ENCODE data around the gene TRIOBP. TPM values are rescaled to one million over a fixed set of nuclear protein-coding genes. Genes with fewer than 3 reads are reported as not detected.

The TRIOBP gene
- total and polyA plus RNA-seq, 2 donors (not counting 3 experiments of a cell fraction or from before 2014, with no cell fraction given) = 60.6 to 104 TPM

DNA sequence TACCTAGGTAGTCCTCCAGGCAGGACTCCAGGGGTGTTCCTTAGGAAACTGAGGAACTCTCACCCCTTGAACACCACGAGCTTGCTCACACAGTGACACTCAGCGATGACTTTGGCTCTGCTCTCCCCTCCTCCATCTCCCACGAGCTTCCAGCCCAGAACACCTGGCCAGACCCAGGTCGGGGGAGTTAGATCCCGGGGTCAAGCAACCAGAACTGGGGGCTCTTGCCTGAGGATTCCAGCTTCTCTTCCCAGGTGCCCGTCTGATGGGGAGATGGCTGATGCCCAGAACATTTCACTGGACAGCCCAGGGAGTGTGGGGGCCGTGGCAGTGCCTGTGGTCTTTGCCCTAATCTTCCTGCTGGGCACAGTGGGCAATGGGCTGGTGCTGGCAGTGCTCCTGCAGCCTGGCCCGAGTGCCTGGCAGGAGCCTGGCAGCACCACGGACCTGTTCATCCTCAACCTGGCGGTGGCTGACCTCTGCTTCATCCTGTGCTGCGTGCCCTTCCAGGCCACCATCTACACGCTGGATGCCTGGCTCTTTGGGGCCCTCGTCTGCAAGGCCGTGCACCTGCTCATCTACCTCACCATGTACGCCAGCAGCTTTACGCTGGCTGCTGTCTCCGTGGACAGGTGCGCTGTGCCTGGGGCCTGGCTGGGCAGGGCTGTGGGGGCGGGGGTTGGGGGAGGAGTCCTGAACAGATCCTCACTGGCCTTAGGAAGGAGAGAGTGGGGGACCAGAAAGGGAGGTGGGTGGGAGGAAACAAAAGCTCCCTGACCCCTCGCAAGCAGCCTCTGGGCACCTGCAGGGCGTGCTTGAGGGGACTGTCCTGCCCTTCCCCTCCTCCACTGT is 126.5 kb downstream of the TRIOBP start, which contains the start of gene GALR3:
Gene GALR3, plus strand, starts transcription at position 249 of the 852 bp plus-strand sequence. Its CDS starts 25 bp downstream, at position 274.
- FAIRE-seq (no peak), DNase-seq (ENCODE audit: low read depth, low spot score) (no peak)
- H3K9me1 ChIP-seq (replicated peaks; ENCODE audit: control insufficient read depth, extremely low read depth, insufficient read depth, low read length) = no peaks in the 10 kb centered on the region
- POLR2A ChIA-PET = no interaction called here
- H2AFZ ChIP-seq (ENCODE audit: low read depth, low read length) = no peak within 1 kb of the TSS
- dilution Hi-C loops (cut with MboI; ENCODE audit: extremely low pct_ligation_motif_present, low sequenced_read_pairs) (no loop called here), intact Hi-C loops (cut with micrococcal nuclease) (no loop called here)
- no peaks in the 10 kb centered on the region for H3K79me2 ChIP-seq (ENCODE audit: control insufficient read depth, insufficient read depth, low read length)
- CTCF ChIA-PET = interaction anchor here (1.3 to 2.5 kb wide), 4 partner anchors 15 to 141 kb away, joined by 3 to 21 read pairs (median 5); partner anchors contain the start of gene GCAT
- H3K36me3 ChIP-seq (ENCODE audit: control insufficient read depth in 2 of 2, extremely low read depth in 1 of 2, insufficient read depth in 2 of 2, low read length in 2 of 2) = no peaks in the 10 kb centered on the region
- no peaks in the 10 kb centered on the region for H4K20me1 ChIP-seq (replicated peaks; ENCODE audit: control insufficient read depth, extremely low read depth, insufficient read depth, low read length)
- H3K4me2 ChIP-seq (ENCODE audit: insufficient read depth, low read length) = no peak within 1 kb of the TSS
- no peaks in the 10 kb centered on the region for H3K9me3 ChIP-seq (replicated peaks; ENCODE audit: control insufficient read depth, insufficient read depth, low read length)
- no peak within 1 kb of the TSS for H3K4me3 ChIP-seq (replicated peaks in 1 of 3; ENCODE audit: insufficient read depth in 1 of 3, low read depth in 1 of 3, low read length in 3 of 3)
- H3K9ac ChIP-seq (replicated peaks; ENCODE audit: extremely low read depth, insufficient read depth, low read length) = no peak within 1 kb of the TSS
- no peak for TF ChIP-seq MYC (IDR thresholded peaks at IDR 0.05; ENCODE audit: low read depth, low read length)
- TF ChIP-seq POLR2A (IDR thresholded peaks at IDR 0.05; ENCODE audit: low read depth, low read length) = no peak
- H3K27me3 ChIP-seq (ENCODE audit: control insufficient read depth in 2 of 2, insufficient read depth in 2 of 2, low read length in 2 of 2) = peaks cover 2 to 3% of the 10 kb centered on the region in 2 experiments
- peaks cover 6% of the 10 kb centered on the region for H3K4me1 ChIP-seq (ENCODE audit: control insufficient read depth, extremely low read depth, insufficient read depth, low read length)
- no peak within 1 kb of the TSS for H3K27ac ChIP-seq (ENCODE audit: insufficient read depth, low read depth, low read length)
- no TSS peak for BruUV-seq (replicated peaks)

DNA sequence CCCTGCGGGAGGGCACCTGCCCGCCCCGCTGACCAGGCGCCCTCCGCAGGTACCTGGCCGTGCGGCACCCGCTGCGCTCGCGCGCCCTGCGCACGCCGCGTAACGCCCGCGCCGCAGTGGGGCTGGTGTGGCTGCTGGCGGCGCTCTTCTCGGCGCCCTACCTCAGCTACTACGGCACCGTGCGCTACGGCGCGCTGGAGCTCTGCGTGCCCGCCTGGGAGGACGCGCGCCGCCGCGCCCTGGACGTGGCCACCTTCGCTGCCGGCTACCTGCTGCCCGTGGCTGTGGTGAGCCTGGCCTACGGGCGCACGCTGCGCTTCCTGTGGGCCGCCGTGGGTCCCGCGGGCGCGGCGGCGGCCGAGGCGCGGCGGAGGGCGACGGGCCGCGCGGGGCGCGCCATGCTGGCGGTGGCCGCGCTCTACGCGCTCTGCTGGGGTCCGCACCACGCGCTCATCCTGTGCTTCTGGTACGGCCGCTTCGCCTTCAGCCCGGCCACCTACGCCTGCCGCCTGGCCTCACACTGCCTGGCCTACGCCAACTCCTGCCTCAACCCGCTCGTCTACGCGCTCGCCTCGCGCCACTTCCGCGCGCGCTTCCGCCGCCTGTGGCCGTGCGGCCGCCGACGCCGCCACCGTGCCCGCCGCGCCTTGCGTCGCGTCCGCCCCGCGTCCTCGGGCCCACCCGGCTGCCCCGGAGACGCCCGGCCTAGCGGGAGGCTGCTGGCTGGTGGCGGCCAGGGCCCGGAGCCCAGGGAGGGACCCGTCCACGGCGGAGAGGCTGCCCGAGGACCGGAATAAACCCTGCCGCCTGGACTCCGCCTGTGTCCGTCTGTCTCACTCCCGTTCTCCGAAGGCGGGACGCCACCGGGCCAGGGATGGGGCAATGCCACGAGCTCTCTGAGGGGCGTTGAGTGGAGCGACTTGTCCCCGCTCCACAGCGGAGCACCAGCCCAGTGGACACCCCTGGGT is 128.1 kb downstream of the TRIOBP start:
- H3K9me1 ChIP-seq (replicated peaks; ENCODE audit: control insufficient read depth, extremely low read depth, insufficient read depth, low read length) = no peaks in the 10 kb centered on the region
- intact Hi-C loops (cut with micrococcal nuclease) (no loop called here), dilution Hi-C loops (cut with MboI; ENCODE audit: extremely low pct_ligation_motif_present, low sequenced_read_pairs) (no loop called here)
- H3K4me2 ChIP-seq (ENCODE audit: insufficient read depth, low read length) = peak overlapping the region; percentile 78
- CTCF ChIA-PET = interaction anchor here (0.6 to 3.1 kb wide), 6 partner anchors 7 to 140 kb away, joined by 3 to 24 read pairs (median 4); partner anchors contain the start of gene GCAT
- no peak overlapping the region for H3K9ac ChIP-seq (replicated peaks; ENCODE audit: extremely low read depth, insufficient read depth, low read length)
- H4K20me1 ChIP-seq (replicated peaks; ENCODE audit: control insufficient read depth, extremely low read depth, insufficient read depth, low read length) = no peaks in the 10 kb centered on the region
- FAIRE-seq (no peak), DNase-seq (ENCODE audit: low read depth, low spot score) (no peak)
- no peak overlapping the region for H3K27ac ChIP-seq (ENCODE audit: insufficient read depth, low read depth, low read length)
- peak overlapping the region; percentile 90 for H2AFZ ChIP-seq (ENCODE audit: low read depth, low read length)
- no peaks in the 10 kb centered on the region for H3K79me2 ChIP-seq (ENCODE audit: control insufficient read depth, insufficient read depth, low read length)
- H3K4me3 ChIP-seq (replicated peaks in 1 of 3; ENCODE audit: insufficient read depth in 1 of 3, low read depth in 1 of 3, low read length in 3 of 3) = peak overlapping the region in 2 of 3 experiments; percentile 27 to 44
- H3K27me3 ChIP-seq (ENCODE audit: control insufficient read depth in 2 of 2, insufficient read depth in 2 of 2, low read length in 2 of 2) = peaks cover 0 to 2% of the 10 kb centered on the region in 2 experiments
- TF ChIP-seq JUN (IDR thresholded peaks at IDR 0.05; ENCODE audit: borderline replicate concordance, insufficient read depth, insufficient read length, low read depth) = no peak
- peak; percentile 31 for TF ChIP-seq POLR2AphosphoS5 (IDR thresholded peaks at IDR 0.05; ENCODE audit: insufficient read depth, low read depth, low read length)
- TF ChIP-seq FOS (IDR thresholded peaks at IDR 0.05; ENCODE audit: borderline replicate concordance, insufficient read depth, low read length) = no peak
- peak; percentile 20 for TF ChIP-seq POLR2A (IDR thresholded peaks at IDR 0.05; ENCODE audit: low read depth, low read length)
- TF ChIP-seq, protein P1, sequence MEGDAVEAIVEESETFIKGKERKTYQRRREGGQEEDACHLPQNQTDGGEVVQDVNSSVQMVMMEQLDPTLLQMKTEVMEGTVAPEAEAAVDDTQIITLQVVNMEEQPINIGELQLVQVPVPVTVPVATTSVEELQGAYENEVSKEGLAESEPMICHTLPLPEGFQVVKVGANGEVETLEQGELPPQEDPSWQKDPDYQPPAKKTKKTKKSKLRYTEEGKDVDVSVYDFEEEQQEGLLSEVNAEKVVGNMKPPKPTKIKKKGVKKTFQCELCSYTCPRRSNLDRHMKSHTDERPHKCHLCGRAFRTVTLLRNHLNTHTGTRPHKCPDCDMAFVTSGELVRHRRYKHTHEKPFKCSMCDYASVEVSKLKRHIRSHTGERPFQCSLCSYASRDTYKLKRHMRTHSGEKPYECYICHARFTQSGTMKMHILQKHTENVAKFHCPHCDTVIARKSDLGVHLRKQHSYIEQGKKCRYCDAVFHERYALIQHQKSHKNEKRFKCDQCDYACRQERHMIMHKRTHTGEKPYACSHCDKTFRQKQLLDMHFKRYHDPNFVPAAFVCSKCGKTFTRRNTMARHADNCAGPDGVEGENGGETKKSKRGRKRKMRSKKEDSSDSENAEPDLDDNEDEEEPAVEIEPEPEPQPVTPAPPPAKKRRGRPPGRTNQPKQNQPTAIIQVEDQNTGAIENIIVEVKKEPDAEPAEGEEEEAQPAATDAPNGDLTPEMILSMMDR (IDR thresholded peaks at IDR 0.05; ENCODE audit: extremely low read depth in 1 of 2, insufficient read depth in 1 of 2, low read depth in 1 of 2, low read length in 2 of 2) = peak in 1 of 2 donors; percentile 16
- no peaks in the 10 kb centered on the region for H3K9me3 ChIP-seq (replicated peaks; ENCODE audit: control insufficient read depth, insufficient read depth, low read length)
- BruUV-seq (replicated peaks) = no TSS peak
- POLR2A ChIA-PET = no interaction called here
- H3K4me1 ChIP-seq (ENCODE audit: control insufficient read depth, extremely low read depth, insufficient read depth, low read length) = no peaks in the 10 kb centered on the region
- no peaks in the 10 kb centered on the region for H3K36me3 ChIP-seq (ENCODE audit: control insufficient read depth in 2 of 2, extremely low read depth in 1 of 2, insufficient read depth in 2 of 2, low read length in 2 of 2)

All from endothelial cell of umbilical vein (primary cell).